Gastrocnemius medialis (tissue), 4 donors: Measurements from ENCODE around the gene PRX.

Experiments
- CTCF ChIP-seq, 5 experiments: fragments of 450-650 bp in 3 of 5; fragments of 200-600 bp in 2 of 5; sonication (generic) in 2 of 5; IDR thresholded peaks in 4 of 5; conservative IDR thresholded peaks in 1 of 5; 1 replicate in 4 of 5; 2 replicates in 1 of 5; pipeline ENCODE4 v1.5.1; 2016 to 2019; ENCODE audit warnings: antibody characterized with exemption in 5 of 5, mild to moderate bottlenecking in 3 of 5, moderate library complexity in 3 of 5
- POLR2A ChIP-seq, 2 donors: fragments of 450-650 bp; IDR thresholded peaks; one replicate each; pipeline ENCODE4 v1.6.1; 2017; ENCODE audit warnings: antibody characterized with exemption in 2 of 2, mild to moderate bottlenecking in 2 of 2, moderate library complexity in 2 of 2

- TF ChIP-seq CTCF (IDR thresholded peaks at IDR 0.05 in 4 of 5, conservative IDR thresholded peaks at IDR 0.05 in 1 of 5) = no peak
- TF ChIP-seq POLR2A (IDR thresholded peaks at IDR 0.05) = no peak
Observed at GRCh38 chr19:40389404-40390083, 23.6 kb downstream of the PRX start.
